Left renal cortex interstitium (tissue), 4 donors: ENCODE measurements around the gene NLGN1. TPM values are rescaled to one million over a fixed set of nuclear protein-coding genes. Genes with fewer than 3 reads are reported as not detected.

Source experiments
- DNase-seq, 4 donors: peaks; one replicate each; pipeline ENCODE4 v3.0.0-alpha.2; 2013; ENCODE audit warnings: low read depth in 4 of 4, low spot score in 2 of 4, missing footprints in 1 of 4
- polyA plus RNA-seq, 4 donors: library from polyadenylated mRNA; unstranded; fragments of 120-200 nt; gene quantifications; one replicate each; pipeline ENCODE4 v1.2.1, GENCODE V29; 2013; ENCODE audit not compliant: insufficient read length in 4 of 4

The NLGN1 gene
- polyA plus RNA-seq, 4 donors = 1.7 to 3.9 (median 2.8) TPM

- DNase-seq = no peak
These were observed 844.9 kb downstream of the NLGN1 start for GRCh38 chr3:174242311-174243041.

DNA sequence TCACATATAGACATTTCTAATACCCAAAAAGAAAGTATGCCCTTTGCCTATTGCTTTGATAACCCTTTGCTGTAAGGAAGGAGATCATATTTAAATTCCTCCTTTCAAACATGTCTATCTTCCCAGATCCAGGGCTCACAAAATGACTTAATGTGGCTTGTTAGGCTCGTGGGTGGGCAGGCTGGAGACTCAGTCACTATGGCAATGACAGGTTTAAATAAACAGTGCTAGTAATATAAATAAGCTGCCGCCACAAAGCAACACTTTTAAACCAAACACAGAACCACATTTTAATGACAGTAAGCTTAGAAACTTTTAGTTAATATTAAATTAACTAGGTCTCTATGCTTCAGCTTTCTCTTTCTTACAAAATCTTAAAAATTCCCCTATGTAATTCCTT lies 845.6 kb downstream of the NLGN1 start:
- no peak for DNase-seq

DNA sequence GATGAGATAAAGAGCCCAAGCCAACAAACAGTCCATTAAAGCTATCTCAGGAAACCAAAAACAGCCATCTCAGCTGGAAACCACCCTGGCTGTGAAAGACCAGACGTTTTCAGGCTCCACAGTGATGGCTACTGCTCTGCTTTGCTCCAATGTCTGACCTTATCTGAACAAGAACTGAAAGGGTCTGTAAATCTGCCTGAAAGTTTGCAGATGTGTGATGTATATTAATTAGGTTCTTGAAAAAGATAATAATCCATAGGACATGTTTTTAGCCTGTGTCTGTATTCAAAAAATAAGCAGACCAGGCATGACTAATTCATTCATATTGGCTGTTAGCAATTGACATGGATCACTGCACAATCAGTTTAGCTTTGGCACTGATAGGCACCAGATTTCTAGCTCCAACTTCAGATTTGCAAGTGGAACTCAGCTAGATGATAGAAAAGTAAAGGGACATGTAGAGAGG lies 850.2 kb downstream of the NLGN1 start:
- no peak for DNase-seq

GRCh38 chr3:174251681-174252080 lies 854.1 kb downstream of the NLGN1 start:
- peak in 1 of 4 donors; percentile 44 for DNase-seq

GRCh38 chr3:174253196-174253823 lies 855.8 kb downstream of the NLGN1 start:
- DNase-seq = no peak

GRCh38 chr3:174253940-174254339 lies 856.4 kb downstream of the NLGN1 start:
- DNase-seq = no peak

- no peak for DNase-seq
These were observed 857.9 kb downstream of the NLGN1 start for GRCh38 chr3:174255454-174255853.

DNA sequence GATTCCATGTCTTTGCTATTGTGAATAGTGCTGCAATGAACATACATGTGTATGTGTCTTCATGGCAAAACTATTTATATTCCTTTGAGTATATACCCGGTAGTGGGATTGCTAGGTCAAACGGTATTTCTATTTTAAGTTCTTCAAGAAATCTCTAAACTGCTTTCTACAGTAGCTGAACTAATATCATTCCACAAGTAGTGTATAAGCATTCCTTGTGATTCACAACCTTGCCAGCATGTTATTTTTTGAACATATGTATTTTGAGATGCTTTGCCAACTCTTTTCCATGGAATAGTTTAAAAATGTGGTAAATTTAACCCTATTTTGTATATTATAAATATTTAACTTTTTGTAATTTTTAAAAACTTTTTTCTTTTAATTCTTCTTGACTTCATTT lies 868.9 kb downstream of the NLGN1 start:
- DNase-seq = no peak

DNA sequence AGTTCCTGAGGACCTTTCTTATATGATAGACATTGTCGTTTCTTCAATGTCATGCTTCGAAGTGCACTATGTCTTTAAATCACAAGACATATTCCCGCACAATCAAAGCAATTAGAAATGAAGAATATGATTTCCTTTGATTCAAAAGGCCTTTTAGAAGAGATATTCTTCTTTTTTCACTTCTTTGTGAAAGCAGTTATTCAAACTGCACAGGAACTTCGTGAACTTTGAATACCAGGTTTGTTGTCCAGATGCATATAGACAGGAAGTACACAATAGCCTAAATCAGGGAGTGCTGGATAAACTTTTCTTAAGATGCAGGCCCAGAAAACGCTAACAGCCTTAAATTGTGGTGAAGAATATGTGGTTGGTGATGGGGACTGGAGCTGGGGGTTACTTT lies 870.5 kb downstream of the NLGN1 start:
- DNase-seq = no peak

DNA sequence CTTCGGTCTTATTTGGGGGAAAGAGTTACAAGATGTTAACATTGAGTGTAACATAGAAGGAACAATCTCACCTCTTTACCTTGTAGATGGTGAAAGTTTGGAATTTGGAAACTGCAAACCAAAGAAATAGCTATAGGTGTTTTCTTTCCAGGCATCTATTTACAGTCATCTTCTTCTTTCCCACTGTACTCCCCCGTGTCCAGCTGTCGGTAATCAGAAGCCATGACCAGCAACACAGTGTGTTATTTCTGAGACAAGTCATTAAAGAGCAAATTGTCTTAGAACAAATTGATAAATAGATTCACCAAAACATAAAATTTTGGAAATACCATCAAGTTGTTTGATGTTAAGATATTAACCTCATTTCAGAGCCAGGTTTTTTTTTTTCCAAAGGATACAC lies 871.0 kb downstream of the NLGN1 start:
- DNase-seq = peak in 2 of 4 donors; percentile 27 to 40

- no peak for DNase-seq
These were observed 873.3 kb downstream of the NLGN1 start for GRCh38 chr3:174270841-174271240.

- DNase-seq = no peak
These were observed 877.8 kb downstream of the NLGN1 start for GRCh38 chr3:174275336-174275735.

DNA sequence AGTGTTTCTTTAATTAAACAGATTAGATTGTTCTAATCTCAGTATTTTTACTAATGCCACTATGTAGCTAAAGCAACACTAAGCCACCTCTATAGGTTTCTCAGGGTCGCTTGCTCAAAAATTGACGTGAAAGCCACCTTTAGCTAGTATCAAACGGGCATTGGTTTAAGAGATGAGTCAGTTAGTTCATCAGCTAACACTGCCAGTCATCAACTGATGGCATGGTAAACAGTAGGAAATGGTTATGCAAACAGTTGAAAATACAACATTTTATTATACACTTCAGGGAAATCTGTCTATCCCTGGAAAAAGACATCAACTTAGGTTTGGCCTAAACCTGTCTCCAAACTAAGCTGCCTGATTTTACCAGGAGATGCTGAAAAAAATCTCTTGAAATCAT lies 879.3 kb downstream of the NLGN1 start:
- DNase-seq = no peak

DNA sequence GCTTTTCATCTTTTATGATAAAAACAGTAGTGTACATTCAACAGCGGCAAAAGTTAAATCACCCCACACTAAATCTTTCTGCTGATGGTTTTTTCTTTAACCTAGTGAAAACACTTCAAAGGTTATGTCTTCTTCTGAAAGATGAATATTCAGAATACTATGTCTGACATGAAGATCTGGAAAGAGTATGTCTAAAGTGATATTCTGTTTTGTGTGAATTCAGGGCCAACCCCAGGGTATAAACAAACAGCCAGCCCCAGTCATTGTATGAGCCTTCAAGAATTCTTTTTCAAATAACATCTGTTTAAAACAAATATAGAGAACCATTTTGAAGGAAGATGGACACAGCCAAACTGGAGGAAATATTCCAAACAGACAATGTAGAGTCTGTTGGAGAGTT lies 880.5 kb downstream of the NLGN1 start:
- no peak for DNase-seq

- DNase-seq = no peak
These were observed 882.6 kb downstream of the NLGN1 start for GRCh38 chr3:174280186-174280585.

DNA sequence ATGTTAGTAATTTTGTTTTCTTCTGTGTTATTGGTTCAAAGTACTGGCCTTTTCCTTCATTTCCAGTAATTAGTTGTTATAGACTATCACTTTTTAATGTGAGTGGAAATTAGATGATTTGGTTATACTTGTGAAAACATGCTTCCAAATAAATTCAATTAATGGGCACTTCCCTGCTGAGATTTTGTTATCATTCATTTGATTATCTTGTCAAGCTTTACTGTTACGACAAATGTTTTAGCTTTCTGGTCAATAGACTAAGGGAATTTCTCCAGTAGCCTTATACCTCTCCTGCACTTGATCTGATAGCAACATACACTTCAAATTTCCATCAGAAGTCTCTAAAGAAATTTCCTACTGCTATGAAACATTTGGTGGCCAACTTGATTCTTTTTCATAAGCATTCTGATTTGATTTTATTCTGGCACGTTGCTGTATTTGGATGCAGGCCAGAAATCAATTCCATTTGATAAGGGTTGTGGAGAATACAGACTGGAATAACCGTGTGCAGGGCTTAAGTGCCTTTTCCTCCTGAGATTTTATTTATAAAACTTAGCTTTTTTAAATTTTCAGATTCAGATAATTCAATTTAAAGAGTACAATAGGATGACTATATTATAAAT lies 887.8 kb downstream of the NLGN1 start:
- no peak for DNase-seq

- no peak for DNase-seq
These were observed 890.2 kb downstream of the NLGN1 start for GRCh38 chr3:174287705-174288104.

DNA sequence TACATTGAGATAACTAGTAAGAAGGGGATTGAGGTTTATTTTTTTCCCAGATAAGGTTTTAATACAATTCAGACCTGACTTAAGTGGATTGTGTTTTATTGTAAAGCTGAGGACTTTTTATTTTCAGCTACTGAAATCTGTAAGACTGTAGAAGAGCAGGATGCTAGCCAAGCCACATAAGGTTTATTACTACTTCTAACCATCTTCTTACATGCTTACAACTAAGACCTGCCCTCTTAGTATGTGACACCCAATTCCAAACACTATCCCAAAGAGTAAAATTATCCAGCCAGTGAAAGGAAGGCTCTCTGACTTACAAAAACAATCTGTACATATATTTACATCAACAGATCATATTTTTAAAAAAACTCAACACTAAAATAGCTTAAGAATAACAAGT lies 897.1 kb downstream of the NLGN1 start:
- DNase-seq = no peak

DNA sequence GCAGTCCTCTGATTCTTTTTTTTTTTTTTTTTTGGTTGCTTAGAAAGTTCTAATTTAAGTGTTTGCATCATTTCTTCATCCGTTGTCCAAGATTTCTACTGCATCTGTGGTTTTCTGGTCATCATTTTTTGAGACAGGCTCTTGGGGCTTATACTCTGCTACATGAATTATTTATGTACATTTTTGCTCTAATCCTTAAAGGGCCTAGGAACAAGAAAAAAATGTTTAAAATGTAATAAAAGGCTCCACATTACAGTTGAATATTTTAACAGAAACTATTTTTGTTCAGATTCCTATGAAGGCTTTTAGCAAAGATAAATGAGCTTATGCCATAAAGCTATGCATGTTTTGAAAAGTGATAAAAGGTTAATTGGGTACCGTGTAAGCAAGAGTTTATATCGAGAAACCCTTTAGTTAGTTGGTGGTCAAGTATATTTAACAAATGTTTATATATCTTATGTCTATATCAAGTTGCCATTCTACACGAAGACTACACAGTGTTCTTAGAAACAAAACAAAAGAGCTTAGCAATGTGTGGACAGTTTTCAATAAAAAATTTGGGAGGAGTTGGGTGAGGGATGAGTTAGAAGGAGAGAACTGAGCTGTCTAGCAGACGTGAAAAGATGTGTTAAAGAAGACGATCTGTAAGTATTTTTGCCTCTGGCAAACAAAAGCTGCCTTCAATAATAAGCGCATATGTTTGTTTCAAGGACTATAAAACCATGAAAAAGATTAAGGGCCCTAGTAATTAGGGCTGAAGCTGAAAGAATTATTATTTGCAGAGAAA lies 898.0 kb downstream of the NLGN1 start:
- DNase-seq = no peak

DNA sequence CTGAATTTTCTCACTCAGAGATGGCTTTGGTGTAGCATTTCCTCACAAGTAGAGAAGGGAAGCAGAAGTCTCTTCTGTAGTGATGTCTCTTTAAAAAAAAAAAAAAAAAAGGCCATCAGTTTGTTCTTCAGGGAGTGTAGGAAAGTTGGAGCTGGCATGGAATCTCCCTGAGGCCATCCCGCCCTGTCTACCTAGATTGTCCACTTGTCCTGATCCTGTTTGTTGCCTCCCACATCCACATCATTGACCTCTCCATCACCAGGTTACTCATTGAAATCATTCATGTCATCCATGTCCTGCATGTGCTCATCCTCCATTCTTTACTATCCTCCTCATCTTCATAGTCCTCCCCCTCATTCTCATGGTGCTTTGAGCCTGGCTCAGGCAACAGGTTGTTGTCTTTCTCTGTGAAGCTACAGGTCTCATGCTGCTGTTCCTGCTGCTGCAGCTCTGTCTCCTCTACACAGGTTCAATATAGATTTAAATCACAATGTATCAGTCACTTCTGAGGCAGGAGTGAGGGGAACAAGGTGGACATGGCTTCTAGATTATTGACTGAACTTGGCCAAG lies 905.3 kb downstream of the NLGN1 start:
- DNase-seq = no peak
